K562 (cell line): ENCODE data around the gene STX11. TPM values are rescaled to one million over a fixed set of nuclear protein-coding genes. Genes with fewer than 3 reads are reported as not detected.

Experiments
- EZH2 ChIP-seq: IDR thresholded peaks from 2 replicates; pipeline ENCODE4 v1.6.1; 2012; ENCODE audit warnings: low read depth, mild to moderate bottlenecking, inconsistent platforms, low read length, borderline replicate concordance
- MGA ChIP-seq: fragments of 450-650 bp; IDR thresholded peaks from 2 replicates; pipeline ENCODE4 v1.6.1; 2016; ENCODE audit warnings: mild to moderate bottlenecking, moderate library complexity
- MIER1 ChIP-seq: fragments of 450-650 bp; IDR thresholded peaks from 2 replicates; pipeline ENCODE4 v1.6.1; 2016; ENCODE audit warnings: antibody characterized with exemption, mild to moderate bottlenecking, low read depth
- MYBL2 ChIP-seq, 2 experiments: fragments of 450-650 bp in 1 of 2; sonication (generic) in 1 of 2; formaldehyde crosslinking in 1 of 2; IDR thresholded peaks; 2 replicates each; pipeline versions ENCODE4 v1.6.1 to v1.8.1; 2017 to 2022; ENCODE audit warnings: borderline replicate concordance in 1 of 2, inconsistent platforms in 1 of 2, low read depth in 1 of 2, mild to moderate bottlenecking in 1 of 2, missing genetic modification reagents in 1 of 2, moderate library complexity in 1 of 2
- POLR2AphosphoS5 ChIP-seq: IDR thresholded peaks from 2 replicates; pipeline ENCODE4 v1.6.1; 2011; ENCODE audit warnings: mild to moderate bottlenecking, low read depth, low read length, moderate library complexity; ENCODE audit not compliant: control insufficient read depth, insufficient read depth
- THAP7 ChIP-seq: fragments of 250-450 bp; sonication (Bioruptor Pico); IDR thresholded peaks from 2 replicates; pipeline ENCODE4 v1.5.0; 2021
- ZSCAN32 ChIP-seq: fragments of 450-650 bp; formaldehyde crosslinking; IDR thresholded peaks from 2 replicates; pipeline ENCODE4 v1.4.0; 2020; ENCODE audit warnings: mild to moderate bottlenecking, moderate library complexity
- polyA plus RNA-seq, 8 experiments: library from polyadenylated mRNA; depleted of rRNA in 4 of 8; stranded (reverse) in 5 of 8; unstranded in 3 of 8; fragments of >200 nt; fragmentation: Nextera tagmentation in 2 of 8; fragmentation: Illumina TruSeq in 1 of 8; extraction: Ambion mirVana in 2 of 8; extraction: Trizol in 1 of 8; gene quantifications; 2 replicates each; pipeline versions ENCODE4 v1.2.1 to v1.2.3, GENCODE V29; 2011 to 2014; ENCODE audit warnings: inconsistent platforms in 1 of 8, missing spikeins in 1 of 8
- total RNA-seq, 7 experiments: library from RNA; depleted of rRNA in 6 of 7; stranded (reverse); fragments of >200 nt in 6 of 7; fragmentation: Illumina TruSeq in 2 of 7; extraction: Trizol in 2 of 7; gene quantifications; 2 replicates each; pipeline versions ENCODE4 v1.2.1 to v1.2.3, GENCODE V29; 2011 to 2021; ENCODE audit warnings: low replicate concordance in 1 of 7
- TF ChIP-seq, protein P1 (sequence below): sonication (generic); formaldehyde crosslinking; IDR thresholded peaks from 2 replicates; pipeline ENCODE4 v1.8.0; 2022; ENCODE audit warnings: mild to moderate bottlenecking, missing genetic modification reagents

The STX11 gene
- total and polyA plus RNA-seq, 9 of the 15 experiments (the other 6 are each of a cell fraction or from before 2014, with no cell fraction given) = 0.06 to 0.73 (median 0.40) TPM

GRCh38 chr6:144215932-144216667 is 65.8 kb downstream of the STX11 start (continued):
- TF ChIP-seq MGA (peak; percentile 98), EZH2 (no peak), ZSCAN32 (CRISPR knock-in tag) (no peak), THAP7 (CRISPR knock-in tag) (no peak), MIER1 (no peak), POLR2AphosphoS5 (no peak), MYBL2 (IDR thresholded peaks at IDR 0.05; ENCODE audit: low read depth) (no peak), MYBL2 (CRISPR knock-in tag; IDR thresholded peaks at IDR 0.05; ENCODE audit: borderline replicate concordance) (peak; percentile 48; the same call in 1 of the 2 replicates)
- TF ChIP-seq, protein P1, sequence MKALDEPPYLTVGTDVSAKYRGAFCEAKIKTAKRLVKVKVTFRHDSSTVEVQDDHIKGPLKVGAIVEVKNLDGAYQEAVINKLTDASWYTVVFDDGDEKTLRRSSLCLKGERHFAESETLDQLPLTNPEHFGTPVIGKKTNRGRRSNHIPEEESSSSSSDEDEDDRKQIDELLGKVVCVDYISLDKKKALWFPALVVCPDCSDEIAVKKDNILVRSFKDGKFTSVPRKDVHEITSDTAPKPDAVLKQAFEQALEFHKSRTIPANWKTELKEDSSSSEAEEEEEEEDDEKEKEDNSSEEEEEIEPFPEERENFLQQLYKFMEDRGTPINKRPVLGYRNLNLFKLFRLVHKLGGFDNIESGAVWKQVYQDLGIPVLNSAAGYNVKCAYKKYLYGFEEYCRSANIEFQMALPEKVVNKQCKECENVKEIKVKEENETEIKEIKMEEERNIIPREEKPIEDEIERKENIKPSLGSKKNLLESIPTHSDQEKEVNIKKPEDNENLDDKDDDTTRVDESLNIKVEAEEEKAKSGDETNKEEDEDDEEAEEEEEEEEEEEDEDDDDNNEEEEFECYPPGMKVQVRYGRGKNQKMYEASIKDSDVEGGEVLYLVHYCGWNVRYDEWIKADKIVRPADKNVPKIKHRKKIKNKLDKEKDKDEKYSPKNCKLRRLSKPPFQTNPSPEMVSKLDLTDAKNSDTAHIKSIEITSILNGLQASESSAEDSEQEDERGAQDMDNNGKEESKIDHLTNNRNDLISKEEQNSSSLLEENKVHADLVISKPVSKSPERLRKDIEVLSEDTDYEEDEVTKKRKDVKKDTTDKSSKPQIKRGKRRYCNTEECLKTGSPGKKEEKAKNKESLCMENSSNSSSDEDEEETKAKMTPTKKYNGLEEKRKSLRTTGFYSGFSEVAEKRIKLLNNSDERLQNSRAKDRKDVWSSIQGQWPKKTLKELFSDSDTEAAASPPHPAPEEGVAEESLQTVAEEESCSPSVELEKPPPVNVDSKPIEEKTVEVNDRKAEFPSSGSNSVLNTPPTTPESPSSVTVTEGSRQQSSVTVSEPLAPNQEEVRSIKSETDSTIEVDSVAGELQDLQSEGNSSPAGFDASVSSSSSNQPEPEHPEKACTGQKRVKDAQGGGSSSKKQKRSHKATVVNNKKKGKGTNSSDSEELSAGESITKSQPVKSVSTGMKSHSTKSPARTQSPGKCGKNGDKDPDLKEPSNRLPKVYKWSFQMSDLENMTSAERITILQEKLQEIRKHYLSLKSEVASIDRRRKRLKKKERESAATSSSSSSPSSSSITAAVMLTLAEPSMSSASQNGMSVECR = peak; percentile 76
